K562 (cell line): ENCODE results near the gene TNIK. TPM values are rescaled to one million over a fixed set of nuclear protein-coding genes. Genes with fewer than 3 reads are reported as not detected.
A peak's percentile ranks its signal among the peaks of the same experiment; 100 is the strongest.

Experiments used
- ATAC-seq: fragments of 200-7000 bp; cut with Tn5 transposase; 3 replicates; pipeline ENCODE4 v1.9.1; 2020; ENCODE audit warnings: moderate library complexity
- BruUV-seq: library from RNA; stranded (reverse); fragments of 400-500 nt; replicated peaks from 2 replicates; lab custom pipeline; 2021; lab: Mats Ljungman, UMichigan
- CTCF ChIA-PET: fragments of 300-600 bp; formaldehyde crosslinking; extraction: SDS; loops from one replicate; lab custom pipeline; 2021; ENCODE audit warnings: low intra/inter-chr PET ratio; lab: Yijun Ruan, JAX
- POLR2A ChIA-PET: fragments of 300-600, 350-650 bp; sonication (Branson Sonifier 250); formaldehyde crosslinking; extraction: SDS; loops from one replicate; lab custom pipeline; 2021; ENCODE audit warnings: antibody characterized with exemption, inconsistent platforms; lab: Yijun Ruan, JAX
- DNase-seq, 4 experiments: peaks; one replicate each; pipeline versions ENCODE4 v3.0.0 to v3.0.0-alpha.2; 2011 to 2018; ENCODE audit warnings: low spot score in 3 of 4, mixed read lengths in 3 of 4; ENCODE audit errors: extremely low read depth in 1 of 4
- FAIRE-seq: peaks from 2 replicates; lab custom pipeline; 2011; peaks lifted over from hg19 to GRCh38; lab: Jason Lieb, UNC
- H2AFZ ChIP-seq: 2 replicates; pipeline ENCODE4 v1.6.0; 2011; ENCODE audit warnings: low read depth, low read length, control low read depth, inconsistent platforms
- H3K27ac ChIP-seq: fragments of 200-600 bp; 3 replicates; pipeline ENCODE4 v1.8.0; 2011; ENCODE audit warnings: low read depth, mild to moderate bottlenecking, control low read depth, inconsistent platforms, low read length, moderate library complexity, mixed read lengths; ENCODE audit errors: extremely low read depth
- H3K27me3 ChIP-seq, 2 experiments: fragments of 300-600 bp in 1 of 2; 2 replicates in 1 of 2; 3 replicates in 1 of 2; pipeline versions ENCODE4 v1.6.0 to v1.8.0; 2011; ENCODE audit warnings: inconsistent platforms in 2 of 2, low read length in 2 of 2, mild to moderate bottlenecking in 1 of 2, mixed read lengths in 1 of 2, moderate library complexity in 1 of 2; ENCODE audit not compliant: control insufficient read depth in 2 of 2, insufficient read depth in 2 of 2
- H3K36me3 ChIP-seq: fragments of 300-600 bp; 3 replicates; pipeline ENCODE4 v1.8.0; 2011; ENCODE audit warnings: mild to moderate bottlenecking, low read length, inconsistent platforms; ENCODE audit not compliant: control insufficient read depth, insufficient read depth
- H3K4me1 ChIP-seq, 2 experiments: fragments of 200-600 bp in 1 of 2; replicated peaks in 1 of 2; 2 replicates in 1 of 2; 3 replicates in 1 of 2; pipeline versions ENCODE4 v1.5.1 to v1.8.0; 2011; ENCODE audit warnings: inconsistent platforms in 2 of 2, low read length in 2 of 2, mild to moderate bottlenecking in 1 of 2, mixed read lengths in 1 of 2, moderate library complexity in 1 of 2; ENCODE audit not compliant: control insufficient read depth in 2 of 2, insufficient read depth in 2 of 2
- H3K4me2 ChIP-seq: 2 replicates; pipeline ENCODE4 v1.6.1; 2011; ENCODE audit warnings: low read length, control low read depth, inconsistent platforms, mixed read lengths; ENCODE audit not compliant: insufficient read depth
- H3K4me3 ChIP-seq: fragments of 200-600 bp; sonication (generic), shearing (Covaris generic); 2 replicates; pipeline ENCODE4 v1.5.1; 2016; ENCODE audit warnings: control low read depth, inconsistent platforms
- H3K79me2 ChIP-seq: fragments of 200-600 bp; 3 replicates; pipeline ENCODE4 v1.8.0; 2011; ENCODE audit warnings: low read length, inconsistent platforms; ENCODE audit not compliant: control insufficient read depth, insufficient read depth
- H3K9ac ChIP-seq, 2 experiments: 2 replicates each; pipeline versions ENCODE4 v1.6.0 to v1.6.1; 2011; ENCODE audit warnings: low read depth in 2 of 2, low read length in 2 of 2, control low read depth in 1 of 2, inconsistent platforms in 1 of 2, mild to moderate bottlenecking in 1 of 2, mixed read lengths in 1 of 2; ENCODE audit not compliant: insufficient read depth in 1 of 2
- H3K9me1 ChIP-seq: one replicate; pipeline ENCODE4 v1.6.0; 2011; ENCODE audit warnings: inconsistent platforms, mild to moderate bottlenecking, low read length, moderate library complexity; ENCODE audit not compliant: control insufficient read depth, insufficient read depth
- H3K9me3 ChIP-seq: replicated peaks from 2 replicates; pipeline ENCODE4 v1.5.1; 2011; ENCODE audit warnings: low read depth, low read length, inconsistent platforms; ENCODE audit not compliant: control insufficient read depth, insufficient read depth
- H4K20me1 ChIP-seq: replicated peaks from 2 replicates; pipeline ENCODE4 v1.6.1; 2011; ENCODE audit warnings: low read length, inconsistent platforms, mixed read lengths; ENCODE audit not compliant: control insufficient read depth, insufficient read depth
- ARID1B ChIP-seq: fragments of 450-650 bp; IDR thresholded peaks from 2 replicates; pipeline ENCODE4 v1.6.1; 2016; ENCODE audit warnings: antibody characterized with exemption, mild to moderate bottlenecking, inconsistent platforms
- ARNT ChIP-seq, 2 experiments: fragments of 450-650 bp; IDR thresholded peaks; 2 replicates each; pipeline ENCODE4 v1.6.1; 2016; ENCODE audit warnings: mild to moderate bottlenecking in 1 of 2
- CBFA2T2 ChIP-seq: fragments of 450-650 bp; conservative IDR thresholded peaks from 2 replicates; pipeline ENCODE4 v1.6.1; 2017; ENCODE audit warnings: mild to moderate bottlenecking
- CBFB ChIP-seq: sonication (generic); formaldehyde crosslinking; IDR thresholded peaks from 2 replicates; pipeline ENCODE4 v1.4.0; 2020; ENCODE audit warnings: mild to moderate bottlenecking, missing genetic modification reagents
- CBX3 ChIP-seq, 2 experiments: IDR thresholded peaks; 1 replicate in 1 of 2; 2 replicates in 1 of 2; pipeline ENCODE4 v1.6.1; 2012; ENCODE audit warnings: inconsistent platforms in 2 of 2, low read length in 2 of 2, borderline replicate concordance in 1 of 2, control low read depth in 1 of 2
- EP300 ChIP-seq: IDR thresholded peaks from 2 replicates; pipeline ENCODE4 v1.6.1; 2012; ENCODE audit warnings: low read length, improper control_type of control experiment
- ID3 ChIP-seq, 2 experiments: fragments of 250-450 bp in 1 of 2; fragments of 450-650 bp in 1 of 2; sonication (Bioruptor Pico) in 1 of 2; IDR thresholded peaks; 2 replicates each; pipeline versions ENCODE4 v1.6.1 to v1.8.0; 2016 to 2021; ENCODE audit warnings: mild to moderate bottlenecking in 2 of 2, moderate library complexity in 2 of 2, missing compliant biosample characterization in 1 of 2, missing genetic modification characterization in 1 of 2
- JUND ChIP-seq, 2 experiments: IDR thresholded peaks; 2 replicates in 1 of 2; 3 replicates in 1 of 2; pipeline ENCODE4 v1.6.1; 2011; ENCODE audit warnings: borderline replicate concordance in 2 of 2, low read depth in 2 of 2, low read length in 2 of 2, improper control_type of control experiment in 1 of 2, missing biosample characterization in 1 of 2, missing genetic modification characterization in 1 of 2, missing genetic modification reagents in 1 of 2
- POLR3G ChIP-seq: IDR thresholded peaks from 2 replicates; pipeline ENCODE4 v1.6.1; 2011; ENCODE audit not compliant: insufficient read length, insufficient replicate concordance; ENCODE audit errors: extremely low read depth
- SOX6 ChIP-seq: fragments of 450-650 bp; IDR thresholded peaks from 2 replicates; pipeline ENCODE4 v1.6.1; 2014; ENCODE audit warnings: mild to moderate bottlenecking
- TBP ChIP-seq: optimal IDR thresholded peaks from 2 replicates; pipeline ENCODE3; 2011; ENCODE audit warnings: low read depth, low read length, improper control_type of control experiment
- THRAP3 ChIP-seq: fragments of 450-650 bp; IDR thresholded peaks from 2 replicates; pipeline ENCODE4 v1.6.1; 2016; ENCODE audit warnings: mild to moderate bottlenecking, inconsistent platforms, borderline replicate concordance
- ZNF592 ChIP-seq: fragments of 450-650 bp; IDR thresholded peaks from 2 replicates; pipeline ENCODE4 v1.6.1; 2017; ENCODE audit warnings: antibody characterized with exemption, mild to moderate bottlenecking
- WGBS: fragments of 100-300 bp; shearing (Covaris generic); methylation state at CpG from one replicate; pipeline ENCODE4 v1.1.6; 2016; ENCODE audit warnings: low coverage, mixed read lengths; ENCODE audit not compliant: insufficient coverage; ENCODE audit errors: missing lambda C conversion rate; 5-methylcytosine and 5-hydroxymethylcytosine counted together
- in situ Hi-C: fragments of 300-500 bp; cut with MboI; formaldehyde crosslinking; loops from 4 replicates; pipeline ENCODE4 v1.15.0; 2018; ENCODE audit warnings: inconsistent platforms, mixed read lengths
- intact Hi-C: fragments of 100-400 bp; cut with micrococcal nuclease; formaldehyde crosslinking; loops from 2 replicates; pipeline ENCODE4 v1.14.2; 2022
- polyA plus RNA-seq, 8 experiments: library from polyadenylated mRNA; depleted of rRNA in 4 of 8; stranded (reverse) in 5 of 8; unstranded in 3 of 8; fragments of >200 nt; fragmentation: Nextera tagmentation in 2 of 8; fragmentation: Illumina TruSeq in 1 of 8; extraction: Ambion mirVana in 2 of 8; extraction: Trizol in 1 of 8; gene quantifications; 2 replicates each; pipeline versions ENCODE4 v1.2.1 to v1.2.3, GENCODE V29; 2011 to 2014; ENCODE audit warnings: inconsistent platforms in 1 of 8, missing spikeins in 1 of 8
- total RNA-seq, 7 experiments: library from RNA; depleted of rRNA in 6 of 7; stranded (reverse); fragments of >200 nt in 6 of 7; fragmentation: Illumina TruSeq in 2 of 7; extraction: Trizol in 2 of 7; gene quantifications; 2 replicates each; pipeline versions ENCODE4 v1.2.1 to v1.2.3, GENCODE V29; 2011 to 2021; ENCODE audit warnings: low replicate concordance in 1 of 7

Gene TNIK
- total and polyA plus RNA-seq, 9 of the 15 experiments (the other 6 are each of a cell fraction or from before 2014, with no cell fraction given), result 6.6 to 39.0 (median 24.7) TPM

DNA sequence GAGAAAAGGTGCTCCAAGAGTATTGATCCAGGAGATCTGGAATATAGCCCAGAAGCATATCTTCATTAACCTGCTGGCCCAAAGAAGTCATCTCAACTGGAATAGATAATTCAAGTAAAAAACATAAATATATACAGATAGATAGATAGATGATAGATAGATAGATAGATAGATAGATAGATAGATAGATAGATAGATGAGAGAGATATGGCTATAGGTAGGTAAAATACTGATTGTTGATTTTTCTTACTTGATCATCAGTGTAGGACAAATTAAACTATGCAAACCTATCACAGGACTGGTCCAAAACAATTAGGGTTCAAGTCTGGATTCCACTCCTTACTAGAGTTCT lies 83.6 kb downstream of the TNIK start (continued):
- no peak for TF ChIP-seq EP300
- TF ChIP-seq, all 486 proteins: peak for 7

GRCh38 chr3:171375666-171376595 lies 84.3 kb downstream of the TNIK start:
- peak overlapping the region; percentile 3 for H2AFZ ChIP-seq
- peaks cover 25% of the 10 kb centered on the region; the same call in 1 of the 2 replicates for H4K20me1 ChIP-seq
- peaks cover 6% of the 10 kb centered on the region for H3K9me1 ChIP-seq
- peaks cover 0 to 43% of the 10 kb centered on the region in 2 experiments; a peak in 4 of 5 replicates for H3K4me1 ChIP-seq
- no peaks in the 10 kb centered on the region for H3K9me3 ChIP-seq
- in situ Hi-C loops, result no loop called here
- WGBS, result 16% methylated on average over 11 of the region's 11 CpGs
- DNase-seq (peak in 2 of 4 experiments; percentile 22 to 57), ATAC-seq (peak; percentile 75), FAIRE-seq (peak; percentile 72)
- no TSS peak for BruUV-seq
- H3K27ac ChIP-seq, result peak overlapping the region; percentile 47; the same call in 2 of the 3 replicates
- peak overlapping the region; percentile 62 for H3K4me2 ChIP-seq
- POLR2A ChIA-PET, result interaction anchor here (0.7 kb wide), 2 partner anchors 9 to 11 kb away, joined by 4 read pairs; no protein-coding TSS in a partner anchor
- H3K9ac ChIP-seq, result 0 out of 4 replicates have a peak overlapping the region, but pooled peaks of 1 of the 2 experiments have one; percentile 15
- H3K79me2 ChIP-seq, result peaks cover 60% of the 10 kb centered on the region
- no peaks in the 10 kb centered on the region for H3K36me3 ChIP-seq
- H3K4me3 ChIP-seq, result no peak overlapping the region
- intact Hi-C loops, result loop anchor here (10.0 kb wide), 1 partner anchor 79 kb away; no protein-coding TSS in a partner anchor
- CTCF ChIA-PET, result no interaction called here
- H3K27me3 ChIP-seq, result no peaks in the 10 kb centered on the region
- TF ChIP-seq JUND (IDR thresholded peaks at IDR 0.05; ENCODE audit: borderline replicate concordance, low read depth, low read length), result 0 out of 2 replicates have a peak, but pooled peaks have one; percentile 39
- TF ChIP-seq JUND (tag; IDR thresholded peaks at IDR 0.05; ENCODE audit: borderline replicate concordance, low read depth, low read length), result peak; percentile 31; the same call in 1 of the 3 replicates
- TF ChIP-seq TBP, result no peak
- TF ChIP-seq CBX3 (IDR thresholded peaks at IDR 0.05; ENCODE audit: borderline replicate concordance in 1 of 2, low read length in 2 of 2), result peak in 1 of 2 experiments; percentile 13; a peak in 1 of 3 replicates
- TF ChIP-seq ARNT (IDR thresholded peaks at IDR 0.05), result no peak
- TF ChIP-seq ARID1B, result peak; percentile 65
- no peak for TF ChIP-seq THRAP3
- peak; percentile 47; the same call in 1 of the 2 replicates for TF ChIP-seq ZNF592
- peak; percentile 31; the same call in 1 of the 2 replicates for TF ChIP-seq CBFA2T2
- no peak for TF ChIP-seq ID3 (CRISPR knock-in tag; IDR thresholded peaks at IDR 0.05)
- TF ChIP-seq ID3 (tag; IDR thresholded peaks at IDR 0.05), result no peak
- TF ChIP-seq POLR3G, result no peak
- no peak for TF ChIP-seq CBFB (CRISPR knock-in tag)
- peak; percentile 50; the same call in 1 of the 2 replicates for TF ChIP-seq SOX6
